HG03575 (cell line): Measurements from ENCODE around the gene ASTN2.

Source experiments
- ATAC-seq: cut with Tn5 transposase; IDR thresholded peaks from one replicate; pipeline ENCODE4 v1.9.1; 2021; ENCODE audit not compliant: unreplicated experiment, insufficient number of reproducible peaks, low FRiP score; ENCODE audit errors: extremely low read depth

The ASTN2 gene

GRCh38 chr9:116543731-116544400 is 871.0 kb downstream of the ASTN2 start:
- no peak for ATAC-seq

- ATAC-seq = no peak
Measured at GRCh38 chr9:116541402-116541801, 873.5 kb downstream of the ASTN2 start.

- ATAC-seq = no peak
Measured at GRCh38 chr9:116539549-116539948, 875.3 kb downstream of the ASTN2 start.

GRCh38 chr9:116525611-116526010 is 889.2 kb downstream of the ASTN2 start:
- ATAC-seq = no peak

- ATAC-seq = no peak
Measured at GRCh38 chr9:116524778-116525470, 889.9 kb downstream of the ASTN2 start.

GRCh38 chr9:116520218-116520617 is 894.6 kb downstream of the ASTN2 start:
- ATAC-seq = no peak

GRCh38 chr9:116516456-116516855 is 898.4 kb downstream of the ASTN2 start:
- ATAC-seq = no peak

- ATAC-seq = no peak
Measured at GRCh38 chr9:116515541-116515940, 899.3 kb downstream of the ASTN2 start.

GRCh38 chr9:116506685-116507084 is 908.2 kb downstream of the ASTN2 start:
- ATAC-seq = no peak

- ATAC-seq = peak; percentile 88
Measured at GRCh38 chr9:116504893-116505480, 909.9 kb downstream of the ASTN2 start.

- no peak for ATAC-seq
Measured at GRCh38 chr9:116504081-116504480, 910.8 kb downstream of the ASTN2 start.

- no peak for ATAC-seq
Measured at GRCh38 chr9:116502746-116503145, 912.1 kb downstream of the ASTN2 start.

GRCh38 chr9:116501871-116502270 is 913.0 kb downstream of the ASTN2 start:
- no peak for ATAC-seq

- ATAC-seq = no peak
Measured at GRCh38 chr9:116499986-116500871, 914.6 kb downstream of the ASTN2 start.

- no peak for ATAC-seq
Measured at GRCh38 chr9:116499434-116499833, 915.4 kb downstream of the ASTN2 start.

GRCh38 chr9:116497095-116497890 is 917.6 kb downstream of the ASTN2 start:
- no peak for ATAC-seq

GRCh38 chr9:116496167-116496566 is 918.7 kb downstream of the ASTN2 start:
- no peak for ATAC-seq

- no peak for ATAC-seq
Measured at GRCh38 chr9:116495725-116496124, 919.1 kb downstream of the ASTN2 start.
